KOPT-K1 (cell line): ENCODE measurements around the gene CYGB.
A peak's percentile ranks its signal among the peaks of the same experiment; 100 is the strongest.
"Not testable (repeated sequence)": the region's sequence is repeated elsewhere in the genome, so short reads cannot be mapped to it uniquely, and the experiment has no call there.

Experiments used
- H3K27ac ChIP-seq: fragments of 200-600 bp; sonication (generic); 2 replicates; pipeline ENCODE4 v1.5.1; 2016; ENCODE audit warnings: antibody characterized with exemption, mild to moderate bottlenecking, low read depth, low read length; ENCODE audit not compliant: poor library complexity, severe bottlenecking
- H3K36me3 ChIP-seq: fragments of 200-600 bp; sonication (generic); 2 replicates; pipeline ENCODE4 v1.5.1; 2017; ENCODE audit warnings: antibody characterized with exemption, mild to moderate bottlenecking, low read length, moderate library complexity; ENCODE audit not compliant: insufficient read depth
- H3K9me3 ChIP-seq: fragments of 200-600 bp; sonication (generic); 2 replicates; pipeline ENCODE4 v1.5.1; 2017; ENCODE audit warnings: antibody characterized with exemption, low read length, mild to moderate bottlenecking; ENCODE audit not compliant: insufficient read depth, poor library complexity, severe bottlenecking

The CYGB gene

DNA sequence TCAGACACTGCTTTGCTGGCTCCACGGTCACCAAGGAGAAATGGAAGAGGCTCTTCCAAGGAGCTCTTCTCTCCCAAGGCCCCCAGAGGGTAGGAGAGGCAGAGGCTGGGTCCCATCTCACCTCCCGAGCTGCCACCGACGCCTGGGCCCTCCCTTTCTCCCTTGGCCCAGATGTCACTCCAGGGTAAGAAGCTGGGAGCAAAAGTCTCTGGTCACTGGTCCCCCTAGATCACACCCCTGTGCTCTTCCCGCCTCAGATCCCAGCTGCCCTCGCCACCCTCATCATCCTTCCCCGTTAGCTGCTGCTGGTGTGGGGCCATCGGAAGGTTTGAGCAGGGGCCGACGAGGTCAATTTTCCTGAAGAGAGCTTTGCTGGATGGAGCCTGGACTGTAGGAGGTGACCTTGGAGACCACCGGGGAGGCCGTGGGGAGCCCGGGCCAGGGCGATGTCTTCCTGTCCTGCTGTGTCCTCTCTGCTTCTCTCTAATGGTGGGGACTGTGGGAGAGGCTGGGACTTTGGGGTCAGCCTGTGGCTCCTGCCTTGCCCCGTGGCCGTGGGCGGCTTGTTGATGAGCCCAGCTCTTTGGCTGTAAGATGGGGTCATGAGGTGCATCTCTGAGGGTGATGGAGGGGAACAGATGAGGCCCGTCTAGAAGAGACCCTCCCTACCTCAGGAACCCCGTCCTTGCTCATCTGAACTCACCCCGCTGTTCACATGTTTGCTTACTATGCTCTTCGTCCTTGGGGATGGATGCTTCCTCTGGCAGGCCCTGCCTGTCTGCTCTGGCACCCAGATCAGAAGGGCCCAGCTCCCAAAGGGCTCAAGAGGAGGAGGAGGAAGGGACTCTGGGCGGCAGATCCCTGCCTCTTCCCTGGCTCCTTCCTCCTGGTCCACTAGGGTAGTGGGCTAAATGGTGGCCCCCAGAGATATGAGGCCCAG lies 24.9 kb downstream of the CYGB start:
- no peaks in the 10 kb centered on the region for H3K36me3 ChIP-seq
- H3K9me3 ChIP-seq: no peaks in the 10 kb centered on the region
- no peak overlapping the region for H3K27ac ChIP-seq

DNA sequence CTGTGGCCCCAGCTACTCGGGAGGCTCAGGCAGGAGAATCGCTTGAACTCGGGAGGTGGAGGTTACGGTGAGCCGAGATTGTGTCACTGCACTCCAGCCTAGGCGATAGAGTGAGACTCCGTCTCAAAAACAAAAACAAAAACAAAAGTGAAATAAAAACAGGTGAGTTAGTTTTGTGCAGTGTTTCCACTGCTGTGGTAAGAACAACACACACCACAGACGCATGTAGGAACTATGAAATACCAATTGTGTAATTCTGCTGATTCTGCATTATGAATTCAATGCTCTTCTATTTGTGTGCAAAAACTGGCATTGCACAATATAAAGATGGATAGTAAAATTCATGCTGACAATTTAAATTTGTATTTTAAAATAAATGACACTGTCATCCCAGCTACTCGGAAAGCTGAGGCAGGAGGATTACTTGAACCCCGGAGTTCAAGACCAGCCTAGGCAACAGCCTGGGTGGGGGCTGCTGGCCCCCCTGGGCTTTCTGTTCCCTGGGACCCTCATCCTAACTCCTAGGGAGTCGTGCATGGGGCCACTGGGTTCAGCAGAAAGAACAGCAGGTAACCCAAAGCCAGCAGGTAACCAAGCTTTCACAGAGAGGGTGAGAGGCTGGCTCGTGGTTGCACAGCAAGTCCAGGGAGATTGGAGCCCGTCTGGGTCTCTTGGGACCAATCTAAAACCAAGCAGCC lies 25.7 kb downstream of the CYGB start:
- Histone ChIP-seq H3K9me3 (no peaks in the 10 kb centered on the region), H3K36me3 (no peaks in the 10 kb centered on the region), H3K27ac (no peak overlapping the region)

- Histone ChIP-seq H3K36me3 (no peaks in the 10 kb centered on the region), H3K27ac (no peak overlapping the region), H3K9me3 (no peaks in the 10 kb centered on the region)
Measured at GRCh38 chr17:76510831-76511244, 26.7 kb downstream of the CYGB start.

DNA sequence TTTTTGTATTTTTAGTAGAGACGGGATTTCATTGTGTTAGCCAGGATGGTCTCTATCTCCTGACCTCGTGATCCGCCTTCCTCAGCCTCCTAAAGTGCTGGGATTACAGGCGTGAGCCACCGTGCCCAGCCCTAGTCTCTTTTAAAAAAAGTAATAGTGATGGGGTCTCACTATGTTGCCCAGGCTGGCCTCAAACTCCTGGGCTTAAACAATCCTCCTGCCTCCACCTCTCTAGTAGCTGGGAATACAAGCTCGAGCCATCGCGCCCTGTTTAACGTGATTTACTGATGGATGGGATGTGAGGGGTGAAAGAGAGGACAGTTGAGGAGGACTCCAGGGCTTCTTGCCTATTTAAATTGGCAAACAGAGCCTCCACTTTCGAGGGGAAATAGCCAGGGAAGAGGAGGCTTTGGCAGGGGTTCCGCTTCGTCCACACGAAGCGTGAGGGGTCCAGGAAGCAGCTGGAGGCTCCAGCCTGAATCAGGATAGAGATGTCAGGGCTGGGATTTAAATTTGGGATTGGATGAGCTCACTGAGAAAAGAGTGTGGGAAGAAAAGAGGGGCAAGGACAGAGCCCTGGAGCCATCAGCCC lies 28.9 kb downstream of the CYGB start:
- not testable (repeated sequence) for H3K9me3 ChIP-seq, H3K36me3 ChIP-seq, H3K27ac ChIP-seq

DNA sequence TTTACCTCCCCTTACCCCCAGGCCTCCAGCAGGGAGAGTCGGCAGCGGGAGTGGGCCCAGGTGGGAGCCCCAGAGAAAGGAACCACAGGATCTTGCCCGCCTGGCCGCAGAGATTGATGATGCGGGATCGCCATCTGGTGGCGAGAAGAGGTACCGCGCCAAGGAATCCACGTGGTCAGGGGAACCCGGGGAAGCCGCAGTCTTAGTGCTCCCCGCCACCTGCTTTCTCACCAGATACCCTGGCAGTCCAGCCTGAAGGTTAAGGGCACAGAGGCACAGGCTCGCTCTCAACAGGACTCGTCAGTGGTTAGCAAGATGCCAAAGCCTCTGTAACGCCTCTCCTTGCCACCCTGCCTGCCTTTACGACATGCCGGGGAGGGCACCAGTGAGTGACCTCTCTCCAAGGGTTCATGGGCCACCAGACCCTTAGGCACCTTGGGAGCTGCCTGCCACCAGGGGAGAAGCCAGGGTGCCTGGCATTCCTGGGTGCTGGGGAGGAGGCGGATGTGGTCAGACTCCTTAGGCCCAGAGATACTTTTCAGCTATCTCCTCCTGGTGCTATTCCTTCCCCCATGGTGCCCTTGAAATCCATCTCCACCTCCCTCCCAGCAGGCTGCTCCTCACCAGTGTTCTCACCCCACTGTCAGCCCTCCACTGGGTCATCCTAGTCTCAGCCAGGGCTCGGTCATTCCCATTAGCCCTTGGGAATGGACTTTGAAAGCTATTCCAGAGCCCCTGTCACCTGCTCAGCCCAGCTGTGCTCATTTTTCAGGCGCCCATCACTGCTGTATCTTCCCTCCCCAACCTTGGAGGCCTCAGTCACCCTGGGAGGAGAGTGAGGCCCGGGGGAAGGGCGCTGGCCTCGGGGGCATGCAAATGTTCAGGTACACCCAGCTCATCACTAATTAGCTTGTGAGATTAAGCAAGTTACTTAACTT lies 30.8 kb downstream of the CYGB start:
- Histone ChIP-seq H3K9me3 (no peaks in the 10 kb centered on the region), H3K36me3 (no peaks in the 10 kb centered on the region), H3K27ac (no peak overlapping the region)

- Histone ChIP-seq H3K36me3 (no peaks in the 10 kb centered on the region), H3K9me3 (no peaks in the 10 kb centered on the region)
Measured at GRCh38 chr17:76504117-76504516, 33.4 kb downstream of the CYGB start.

GRCh38 chr17:76502341-76503211 lies 34.9 kb downstream of the CYGB start:
- no peaks in the 10 kb centered on the region for H3K36me3 ChIP-seq
- H3K27ac ChIP-seq: no peak overlapping the region
- H3K9me3 ChIP-seq: no peaks in the 10 kb centered on the region

More at GRCh38 chr17:76504117-76504516, 33.4 kb downstream of the CYGB start:
- H3K27ac ChIP-seq: no peak overlapping the region

- Histone ChIP-seq H3K36me3 (no peaks in the 10 kb centered on the region), H3K9me3 (no peaks in the 10 kb centered on the region), H3K27ac (peak overlapping the region; percentile 21)
Measured at GRCh38 chr17:76501827-76502307, 35.6 kb downstream of the CYGB start.

- Histone ChIP-seq H3K9me3 (no peaks in the 10 kb centered on the region), H3K36me3 (no peaks in the 10 kb centered on the region), H3K27ac (peak within 1 kb of the TSS; percentile 21)
Measured at GRCh38 chr17:76501018-76501826, 36.3 kb downstream of the CYGB start, which contains the start of gene RHBDF2. RHBDF2 (minus strand) TSS chr17:76501423; CDS start chr17:76481524, 19,899 bp downstream.

DNA sequence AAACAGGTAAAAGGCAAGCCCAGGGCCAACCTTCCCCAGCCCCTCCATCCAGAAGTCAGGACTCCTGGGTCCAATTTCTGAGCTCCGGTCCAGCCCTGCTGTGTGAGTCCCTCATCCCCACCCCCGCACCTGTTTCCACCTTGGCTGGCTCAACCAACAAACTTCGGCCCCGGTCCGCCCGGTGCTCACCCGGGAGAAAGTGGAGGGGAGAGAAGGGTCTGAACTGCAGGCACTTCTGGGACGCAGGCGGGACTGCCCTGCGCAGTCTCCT lies 36.8 kb downstream of the CYGB start:
- H3K36me3 ChIP-seq: no peaks in the 10 kb centered on the region
- no peaks in the 10 kb centered on the region for H3K9me3 ChIP-seq
- H3K27ac ChIP-seq: no peak overlapping the region

DNA sequence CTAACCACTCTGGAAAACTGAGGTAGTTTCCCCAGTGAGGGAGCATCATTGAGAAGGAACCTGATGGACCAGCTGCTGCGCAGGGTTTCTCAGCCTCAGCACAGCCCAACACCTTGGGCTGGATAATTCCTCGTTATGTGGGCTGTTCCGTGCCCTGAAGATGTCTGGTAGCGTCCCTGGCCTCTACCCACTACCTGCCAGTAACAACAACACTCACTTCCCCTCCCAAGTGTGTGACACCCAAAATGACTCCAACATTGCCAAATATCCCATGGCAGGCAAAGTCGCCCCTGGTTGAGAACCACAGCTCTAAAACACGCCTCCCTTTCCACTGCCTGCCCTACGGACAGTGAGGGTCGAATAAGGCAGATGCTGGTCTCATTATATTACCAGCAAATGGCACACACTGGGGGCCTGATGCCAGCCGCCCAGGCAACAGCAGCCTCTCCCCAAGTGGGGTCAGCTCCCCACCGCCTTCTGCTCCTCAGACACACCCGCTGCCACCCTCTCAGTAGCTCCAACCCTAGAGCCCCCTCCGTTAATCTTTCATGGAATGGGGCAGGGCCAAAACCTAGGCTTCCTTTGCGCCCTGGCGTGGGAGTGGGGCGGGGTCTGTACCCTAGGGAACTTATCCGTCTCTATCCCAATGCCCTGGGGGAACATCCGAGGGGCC lies 37.3 kb downstream of the CYGB start:
- Histone ChIP-seq H3K9me3 (no peaks in the 10 kb centered on the region), H3K27ac (no peak overlapping the region), H3K36me3 (no peaks in the 10 kb centered on the region)

GRCh38 chr17:76499267-76499667 lies 38.2 kb downstream of the CYGB start:
- no peaks in the 10 kb centered on the region for H3K9me3 ChIP-seq
- H3K27ac ChIP-seq: no peak overlapping the region
- no peaks in the 10 kb centered on the region for H3K36me3 ChIP-seq

DNA sequence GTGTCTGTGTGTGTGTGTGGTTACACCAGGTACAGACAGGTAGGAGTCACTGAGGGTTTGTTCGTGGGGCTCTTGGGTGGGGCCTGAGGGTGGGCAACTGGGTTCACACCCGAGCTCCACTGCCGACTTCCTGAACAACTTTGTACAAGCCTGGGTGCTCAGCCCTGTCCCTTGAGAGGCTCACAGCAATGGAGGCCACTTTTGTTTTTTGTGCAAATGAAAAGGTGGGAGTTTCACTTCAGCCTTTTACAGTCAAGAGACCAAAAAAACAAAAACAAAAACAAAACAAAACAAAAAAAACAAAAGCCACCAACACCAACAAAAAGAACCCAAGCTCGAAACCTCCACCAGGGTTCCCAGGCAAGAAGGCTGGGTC lies 38.6 kb downstream of the CYGB start:
- Histone ChIP-seq H3K27ac (no peak overlapping the region), H3K36me3 (no peaks in the 10 kb centered on the region), H3K9me3 (no peaks in the 10 kb centered on the region)
